GM13976 (cell line): ENCODE measurements around the gene PBX3.

ENCODE experiments used
- DNase-seq: peaks from one replicate; pipeline ENCODE4 v3.0.0; 2012; ENCODE audit warnings: low spot score
- CTCF ChIP-seq: IDR thresholded peaks from 2 replicates; pipeline ENCODE4 v1.5.1; 2012; ENCODE audit warnings: borderline replicate concordance, mild to moderate bottlenecking; ENCODE audit not compliant: insufficient read depth; ENCODE audit errors: extremely low read depth, missing control alignments, control extremely low read depth
- in situ Hi-C: fragments of 300-500 bp; cut with MboI; formaldehyde crosslinking; loops from one replicate; pipeline ENCODE4 v1.12.0; 2022; ENCODE audit warnings: low sequenced_read_pairs, mixed read lengths, inconsistent platforms; ENCODE audit not compliant: unreplicated experiment

Gene PBX3

GRCh38 chr9:126002476-126003350, 255.5 kb downstream of the PBX3 start:
- no peak for DNase-seq
- in situ Hi-C loops, result no loop called here
- TF ChIP-seq CTCF, result no peak

- TF ChIP-seq CTCF, result no peak
- no peak for DNase-seq
- in situ Hi-C loops, result no loop called here
Measured at GRCh38 chr9:126009047-126009446, 261.9 kb downstream of the PBX3 start.

GRCh38 chr9:126014726-126015125, 267.6 kb downstream of the PBX3 start:
- no peak for DNase-seq
- TF ChIP-seq CTCF, result no peak
- in situ Hi-C loops, result no loop called here

GRCh38 chr9:126015424-126015823, 268.3 kb downstream of the PBX3 start:
- in situ Hi-C loops, result no loop called here
- no peak for DNase-seq
- no peak for TF ChIP-seq CTCF

- TF ChIP-seq CTCF, result no peak
- in situ Hi-C loops, result no loop called here
- DNase-seq, result no peak
Measured at GRCh38 chr9:126016579-126017290, 269.6 kb downstream of the PBX3 start.
